OCI-LY7 (cell line): ENCODE results near the gene TSHZ2.

Experiments used
- CTCF ChIP-seq: fragments of 200-600 bp; sonication (generic); conservative IDR thresholded peaks from 2 replicates; pipeline ENCODE4 v1.5.1; 2014; ENCODE audit warnings: mild to moderate bottlenecking, antibody characterized with exemption, low read length, moderate library complexity, mixed read lengths
- EZH2phosphoT487 ChIP-seq: fragments of 200-600 bp; sonication (generic); IDR thresholded peaks from 2 replicates; pipeline ENCODE4 v1.6.1; 2018; ENCODE audit warnings: low read depth, borderline replicate concordance, mild to moderate bottlenecking, mixed run types, antibody characterized with exemption, low read length, moderate library complexity, mixed read lengths

- TF ChIP-seq CTCF (no peak), EZH2phosphoT487 (no peak)
These were observed 455.8 kb downstream of the TSHZ2 start for GRCh38 chr20:53427951-53428350.
